ENCODE data around the gene MX2. TPM values are rescaled to one million over a fixed set of nuclear protein-coding genes. Genes with fewer than 3 reads are reported as not detected.

The MX2 gene
- total and polyA plus RNA-seq, 9 of the 15 experiments (the other 6 are each of a cell fraction or from before 2014, with no cell fraction given) = 0.10 to 0.95 (median 0.47) TPM; not detected in 1

- Histone ChIP-seq H3K9ac (ENCODE audit: insufficient read depth in 1 of 2, low read depth in 2 of 2, low read length in 2 of 2) (no peak overlapping the region), H3K36me3 (ENCODE audit: control insufficient read depth, insufficient read depth, low read length) (no peaks in the 10 kb centered on the region), H3K9me1 (ENCODE audit: control insufficient read depth, insufficient read depth, low read length) (no peaks in the 10 kb centered on the region), H3K4me3 (no peak overlapping the region), H3K27me3 (ENCODE audit: control insufficient read depth in 2 of 2, insufficient read depth in 2 of 2, low read length in 2 of 2) (peaks cover 18 to 44% of the 10 kb centered on the region in 2 experiments; a peak in 3 of 5 replicates), H3K4me1 (replicated peaks in 1 of 2; ENCODE audit: control insufficient read depth in 2 of 2, insufficient read depth in 2 of 2, low read length in 2 of 2) (no peaks in the 10 kb centered on the region), H3K27ac (ENCODE audit: extremely low read depth, low read depth, low read length) (no peak overlapping the region), H2AFZ (ENCODE audit: low read depth, low read length) (no peak overlapping the region), H3K4me2 (ENCODE audit: insufficient read depth, low read length) (no peak overlapping the region), H3K9me3 (replicated peaks; ENCODE audit: control insufficient read depth, insufficient read depth, low read depth, low read length) (no peaks in the 10 kb centered on the region), H4K20me1 (replicated peaks; ENCODE audit: control insufficient read depth, insufficient read depth, low read length) (no peaks in the 10 kb centered on the region), H3K79me2 (ENCODE audit: control insufficient read depth, insufficient read depth, low read length) (no peaks in the 10 kb centered on the region)
- ATAC-seq (no peak), FAIRE-seq (no peak), DNase-seq (ENCODE audit: extremely low read depth in 1 of 4, low spot score in 3 of 4) (no peak)
- intact Hi-C loops (cut with micrococcal nuclease) (no loop called here), in situ Hi-C loops (cut with MboI) (no loop called here)
- ChIA-PET POLR2A (interaction anchor here (1.3 kb wide), 1 partner anchor 8 kb away, joined by 3 read pairs; no protein-coding TSS in a partner anchor), CTCF (ENCODE audit: low intra/inter-chr PET ratio) (no interaction called here)
- WGBS (ENCODE audit: insufficient coverage, low coverage, missing lambda C conversion rate) = 2% methylated on average over 9 of the region's 9 CpGs
- BruUV-seq (replicated peaks) = no TSS peak
- TF ChIP-seq, protein P1, sequence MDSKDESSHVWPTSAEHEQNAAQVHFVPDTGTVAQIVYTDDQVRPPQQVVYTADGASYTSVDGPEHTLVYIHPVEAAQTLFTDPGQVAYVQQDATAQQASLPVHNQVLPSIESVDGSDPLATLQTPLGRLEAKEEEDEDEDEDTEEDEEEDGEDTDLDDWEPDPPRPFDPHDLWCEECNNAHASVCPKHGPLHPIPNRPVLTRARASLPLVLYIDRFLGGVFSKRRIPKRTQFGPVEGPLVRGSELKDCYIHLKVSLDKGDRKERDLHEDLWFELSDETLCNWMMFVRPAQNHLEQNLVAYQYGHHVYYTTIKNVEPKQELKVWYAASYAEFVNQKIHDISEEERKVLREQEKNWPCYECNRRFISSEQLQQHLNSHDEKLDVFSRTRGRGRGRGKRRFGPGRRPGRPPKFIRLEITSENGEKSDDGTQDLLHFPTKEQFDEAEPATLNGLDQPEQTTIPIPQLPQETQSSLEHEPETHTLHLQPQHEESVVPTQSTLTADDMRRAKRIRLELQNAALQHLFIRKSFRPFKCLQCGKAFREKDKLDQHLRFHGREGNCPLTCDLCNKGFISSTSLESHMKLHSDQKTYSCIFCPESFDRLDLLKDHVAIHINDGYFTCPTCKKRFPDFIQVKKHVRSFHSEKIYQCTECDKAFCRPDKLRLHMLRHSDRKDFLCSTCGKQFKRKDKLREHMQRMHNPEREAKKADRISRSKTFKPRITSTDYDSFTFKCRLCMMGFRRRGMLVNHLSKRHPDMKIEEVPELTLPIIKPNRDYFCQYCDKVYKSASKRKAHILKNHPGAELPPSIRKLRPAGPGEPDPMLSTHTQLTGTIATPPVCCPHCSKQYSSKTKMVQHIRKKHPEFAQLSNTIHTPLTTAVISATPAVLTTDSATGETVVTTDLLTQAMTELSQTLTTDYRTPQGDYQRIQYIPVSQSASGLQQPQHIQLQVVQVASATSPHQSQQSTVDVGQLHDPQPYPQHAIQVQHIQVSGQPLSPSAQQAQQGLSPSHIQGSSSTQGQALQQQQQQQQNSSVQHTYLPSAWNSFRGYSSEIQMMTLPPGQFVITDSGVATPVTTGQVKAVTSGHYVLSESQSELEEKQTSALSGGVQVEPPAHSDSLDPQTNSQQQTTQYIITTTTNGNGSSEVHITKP (IDR thresholded peaks at IDR 0.05; ENCODE audit: partially characterized antibody) = no peak
- TF ChIP-seq ZNF551 (CRISPR knock-in tag; IDR thresholded peaks at IDR 0.05) (no peak), CREB5 (CRISPR knock-in tag; IDR thresholded peaks at IDR 0.05) (no peak), ZNF311 (CRISPR knock-in tag; IDR thresholded peaks at IDR 0.05) (no peak), NONO (IDR thresholded peaks at IDR 0.05; ENCODE audit: low read depth in 2 of 2, low read length in 1 of 2) (no peak), SFPQ (IDR thresholded peaks at IDR 0.05; ENCODE audit: low read depth, low read length) (no peak), NUFIP1 (IDR thresholded peaks at IDR 0.05; ENCODE audit: partially characterized antibody) (no peak), ZBTB49 (CRISPR knock-in tag; IDR thresholded peaks at IDR 0.05; ENCODE audit: borderline replicate concordance) (no peak), ZNF263 (CRISPR knock-in tag; IDR thresholded peaks at IDR 0.05; ENCODE audit: borderline replicate concordance) (no peak), PHB2 (IDR thresholded peaks at IDR 0.05; ENCODE audit: low read depth) (no peak), ATF1 (CRISPR knock-in tag; IDR thresholded peaks at IDR 0.05) (no peak), ATF1 (tag; IDR thresholded peaks at IDR 0.05) (no peak)
Observed at GRCh38 chr21:41403331-41403730, 41.5 kb downstream of the MX2 start.

All from K562 (cell line).